Measurements from ENCODE around the gene VSTM2L. TPM values are rescaled to one million over a fixed set of nuclear protein-coding genes. Genes with fewer than 3 reads are reported as not detected.

The VSTM2L gene
- total RNA-seq, 1 donor from 2014 or later: 7.3 TPM

GRCh38 chr20:37938181-37938750, 35.3 kb downstream of the VSTM2L start:
- no peak for DNase-seq (ENCODE audit: low spot score)
- Mint-ChIP-seq H3K4me3 (ENCODE audit: unreplicated experiment) (no peak overlapping the region), H3K27ac (ENCODE audit: unreplicated experiment) (no peak overlapping the region), H3K36me3 (ENCODE audit: low read depth) (peaks cover 2% of the 10 kb centered on the region), H3K4me1 (ENCODE audit: low read depth) (no peaks in the 10 kb centered on the region), H3K27me3 (ENCODE audit: low read depth) (no peaks in the 10 kb centered on the region), H3K9me3 (ENCODE audit: low read depth) (no peaks in the 10 kb centered on the region)
- no peak for TF ChIP-seq CTCF (IDR thresholded peaks at IDR 0.05)

GRCh38 chr20:37938954-37939353, 36.0 kb downstream of the VSTM2L start:
- no peak for DNase-seq (ENCODE audit: low spot score)
- H3K4me1 Mint-ChIP-seq (ENCODE audit: low read depth): no peaks in the 10 kb centered on the region
- H3K9me3 Mint-ChIP-seq (ENCODE audit: low read depth): no peaks in the 10 kb centered on the region
- no peak for TF ChIP-seq CTCF (IDR thresholded peaks at IDR 0.05)
- no peak overlapping the region for H3K27ac Mint-ChIP-seq (ENCODE audit: unreplicated experiment)
- H3K36me3 Mint-ChIP-seq (ENCODE audit: low read depth): peaks cover 2% of the 10 kb centered on the region
- H3K27me3 Mint-ChIP-seq (ENCODE audit: low read depth): no peaks in the 10 kb centered on the region
- no peak overlapping the region for H3K4me3 Mint-ChIP-seq (ENCODE audit: unreplicated experiment)

- TF ChIP-seq CTCF (IDR thresholded peaks at IDR 0.05): no peak
- no peak for DNase-seq (ENCODE audit: low spot score)
- H3K9me3 Mint-ChIP-seq (ENCODE audit: low read depth): no peaks in the 10 kb centered on the region
- H3K36me3 Mint-ChIP-seq (ENCODE audit: low read depth): peaks cover 2% of the 10 kb centered on the region
- no peaks in the 10 kb centered on the region for H3K27me3 Mint-ChIP-seq (ENCODE audit: low read depth)
- H3K27ac Mint-ChIP-seq (ENCODE audit: unreplicated experiment): no peak overlapping the region
- H3K4me1 Mint-ChIP-seq (ENCODE audit: low read depth): no peaks in the 10 kb centered on the region
- H3K4me3 Mint-ChIP-seq (ENCODE audit: unreplicated experiment): no peak overlapping the region
These were observed 37.0 kb downstream of the VSTM2L start for GRCh38 chr20:37939701-37940560.

- no peaks in the 10 kb centered on the region for H3K4me1 Mint-ChIP-seq (ENCODE audit: low read depth)
- DNase-seq (ENCODE audit: low spot score): no peak
- H3K27ac Mint-ChIP-seq (ENCODE audit: unreplicated experiment): no peak overlapping the region
- peaks cover 2% of the 10 kb centered on the region for H3K36me3 Mint-ChIP-seq (ENCODE audit: low read depth)
- no peaks in the 10 kb centered on the region for H3K9me3 Mint-ChIP-seq (ENCODE audit: low read depth)
- no peak for TF ChIP-seq CTCF (IDR thresholded peaks at IDR 0.05)
- H3K4me3 Mint-ChIP-seq (ENCODE audit: unreplicated experiment): no peak overlapping the region
- H3K27me3 Mint-ChIP-seq (ENCODE audit: low read depth): no peaks in the 10 kb centered on the region
These were observed 37.9 kb downstream of the VSTM2L start for GRCh38 chr20:37940858-37941257.

- H3K36me3 Mint-ChIP-seq (ENCODE audit: low read depth): peaks cover 2% of the 10 kb centered on the region
- H3K27me3 Mint-ChIP-seq (ENCODE audit: low read depth): no peaks in the 10 kb centered on the region
- peak; percentile 46 for TF ChIP-seq CTCF (IDR thresholded peaks at IDR 0.05)
- no peak overlapping the region for H3K4me3 Mint-ChIP-seq (ENCODE audit: unreplicated experiment)
- DNase-seq (ENCODE audit: low spot score): no peak
- H3K4me1 Mint-ChIP-seq (ENCODE audit: low read depth): no peaks in the 10 kb centered on the region
- H3K27ac Mint-ChIP-seq (ENCODE audit: unreplicated experiment): no peak overlapping the region
- H3K9me3 Mint-ChIP-seq (ENCODE audit: low read depth): no peaks in the 10 kb centered on the region
These were observed 38.4 kb downstream of the VSTM2L start for GRCh38 chr20:37941332-37941731.
